ENCODE results near the gene BAG1.

GRCh38 chr9:33209394-33209793 is 55.1 kb downstream of the BAG1 start:
- TF ChIP-seq GABPA (IDR thresholded peaks at IDR 0.05; ENCODE audit: low read depth) (no peak), POLR2AphosphoS5 (IDR thresholded peaks at IDR 0.05; ENCODE audit: low read depth) (no peak)

Measured in HL-60 (cell line).